ENCODE results near the gene ASB18.

DNA sequence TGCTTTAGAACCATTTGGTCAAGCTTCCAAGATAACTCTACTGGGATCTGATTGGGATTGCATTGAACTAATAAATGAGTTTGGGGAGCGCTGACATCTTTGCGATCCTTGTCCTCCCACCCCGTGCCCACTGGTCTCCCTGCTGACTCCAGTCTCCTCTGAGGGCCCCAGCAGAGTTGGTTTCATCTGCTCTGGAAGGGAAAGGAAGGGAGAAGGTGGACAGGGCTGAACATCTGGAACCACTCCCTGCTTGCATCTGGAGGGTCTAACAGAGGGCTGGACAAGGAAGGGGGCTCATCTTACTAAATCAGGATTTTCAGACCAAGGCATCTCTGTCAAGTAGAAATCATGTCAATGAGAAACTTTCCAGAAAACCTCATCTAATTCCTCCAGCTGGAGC is 108.8 kb downstream of the ASB18 start:
- TF ChIP-seq, protein P1, sequence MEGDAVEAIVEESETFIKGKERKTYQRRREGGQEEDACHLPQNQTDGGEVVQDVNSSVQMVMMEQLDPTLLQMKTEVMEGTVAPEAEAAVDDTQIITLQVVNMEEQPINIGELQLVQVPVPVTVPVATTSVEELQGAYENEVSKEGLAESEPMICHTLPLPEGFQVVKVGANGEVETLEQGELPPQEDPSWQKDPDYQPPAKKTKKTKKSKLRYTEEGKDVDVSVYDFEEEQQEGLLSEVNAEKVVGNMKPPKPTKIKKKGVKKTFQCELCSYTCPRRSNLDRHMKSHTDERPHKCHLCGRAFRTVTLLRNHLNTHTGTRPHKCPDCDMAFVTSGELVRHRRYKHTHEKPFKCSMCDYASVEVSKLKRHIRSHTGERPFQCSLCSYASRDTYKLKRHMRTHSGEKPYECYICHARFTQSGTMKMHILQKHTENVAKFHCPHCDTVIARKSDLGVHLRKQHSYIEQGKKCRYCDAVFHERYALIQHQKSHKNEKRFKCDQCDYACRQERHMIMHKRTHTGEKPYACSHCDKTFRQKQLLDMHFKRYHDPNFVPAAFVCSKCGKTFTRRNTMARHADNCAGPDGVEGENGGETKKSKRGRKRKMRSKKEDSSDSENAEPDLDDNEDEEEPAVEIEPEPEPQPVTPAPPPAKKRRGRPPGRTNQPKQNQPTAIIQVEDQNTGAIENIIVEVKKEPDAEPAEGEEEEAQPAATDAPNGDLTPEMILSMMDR (IDR thresholded peaks at IDR 0.05) = no peak
- no peak for TF ChIP-seq EZH2phosphoT487 (IDR thresholded peaks at IDR 0.05)

Measured in neural progenitor cell (in vitro differentiated cells).